ENCODE data around the gene TNFRSF12A.

Gene TNFRSF12A

DNA sequence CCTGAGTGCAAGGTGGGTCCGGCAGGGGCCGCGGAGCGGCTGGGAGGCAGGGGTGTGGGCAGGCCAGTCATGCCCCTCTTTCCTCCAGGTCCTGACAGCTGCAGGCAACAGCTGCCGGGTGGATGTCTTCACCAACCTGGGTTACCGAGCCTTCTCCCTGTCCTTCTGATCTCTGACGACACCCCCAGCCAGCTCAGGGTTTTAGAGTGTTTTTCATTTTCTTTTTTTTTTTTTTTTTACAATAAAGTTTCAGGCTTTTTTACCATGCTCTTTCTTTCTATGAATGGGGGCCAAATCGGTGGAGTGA is 7.3 kb downstream of the TNFRSF12A start:
- DNase-seq: no peak

DNA sequence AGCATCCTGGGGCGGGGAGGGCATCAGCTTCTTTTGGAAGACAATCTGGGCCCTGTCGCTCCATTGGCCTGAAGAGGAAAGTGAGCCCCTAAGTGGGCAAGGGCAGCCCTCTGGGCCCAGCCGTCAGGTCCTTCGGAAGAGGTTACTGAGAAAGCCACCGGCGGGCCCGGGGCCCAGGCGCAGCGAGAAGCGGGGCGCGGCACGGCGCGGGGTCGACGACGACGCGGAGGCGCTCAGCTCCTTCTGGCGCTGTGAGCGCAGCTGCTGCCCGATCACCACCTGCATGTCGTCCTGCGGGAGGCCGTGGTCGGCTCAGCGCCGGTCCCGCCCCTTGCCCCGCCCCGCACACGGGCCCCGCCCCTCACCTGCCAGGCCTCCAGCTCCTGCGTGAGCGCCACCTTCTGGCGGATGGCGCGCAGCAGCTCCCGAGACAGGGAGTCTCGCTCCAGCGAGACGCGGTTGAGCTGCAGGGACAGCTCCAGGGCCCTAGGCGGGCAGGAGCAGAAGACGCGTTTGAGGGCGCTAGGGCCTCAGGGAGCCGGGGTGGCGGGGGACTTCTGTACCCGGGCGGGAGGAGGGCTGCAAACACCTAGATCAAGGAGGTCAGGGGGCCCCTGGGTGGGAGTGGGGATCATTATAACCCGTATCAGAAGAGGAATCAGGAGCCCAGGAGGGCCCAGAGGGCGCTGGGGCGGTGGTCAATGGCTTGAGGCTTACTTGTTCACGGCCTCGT is 8.0 kb downstream of the TNFRSF12A start:
- peak; percentile 96 for DNase-seq

DNA sequence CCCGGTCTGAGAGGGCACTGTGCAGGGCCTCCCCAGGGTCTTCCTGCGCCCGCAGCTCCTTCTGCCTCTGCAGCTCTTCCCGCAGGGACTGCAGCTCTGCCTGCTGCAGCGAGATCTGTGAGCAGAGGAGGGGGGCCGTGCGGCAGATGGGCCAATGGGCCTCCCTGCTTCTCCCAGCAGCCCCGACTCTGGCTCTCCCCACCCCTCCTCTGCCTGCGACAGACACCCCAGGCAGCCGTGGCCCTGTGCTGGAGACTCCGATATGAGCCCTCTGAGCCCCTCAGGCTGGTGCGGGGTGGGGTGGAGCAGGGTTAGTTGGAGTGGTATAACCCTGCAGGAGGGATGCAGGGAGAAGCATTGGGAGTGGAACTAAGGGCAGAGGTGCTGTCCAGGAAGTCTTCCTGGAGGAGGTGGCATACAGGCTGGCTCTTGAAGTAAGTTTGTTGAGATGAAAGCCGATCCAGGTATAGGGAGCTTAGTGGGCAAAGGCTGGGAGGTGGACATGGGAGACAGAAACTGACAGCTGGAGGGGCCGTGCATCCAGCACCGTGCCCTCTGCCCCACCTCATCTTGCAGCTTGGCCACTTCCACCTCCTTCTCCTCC is 8.7 kb downstream of the TNFRSF12A start:
- no peak for DNase-seq

DNA sequence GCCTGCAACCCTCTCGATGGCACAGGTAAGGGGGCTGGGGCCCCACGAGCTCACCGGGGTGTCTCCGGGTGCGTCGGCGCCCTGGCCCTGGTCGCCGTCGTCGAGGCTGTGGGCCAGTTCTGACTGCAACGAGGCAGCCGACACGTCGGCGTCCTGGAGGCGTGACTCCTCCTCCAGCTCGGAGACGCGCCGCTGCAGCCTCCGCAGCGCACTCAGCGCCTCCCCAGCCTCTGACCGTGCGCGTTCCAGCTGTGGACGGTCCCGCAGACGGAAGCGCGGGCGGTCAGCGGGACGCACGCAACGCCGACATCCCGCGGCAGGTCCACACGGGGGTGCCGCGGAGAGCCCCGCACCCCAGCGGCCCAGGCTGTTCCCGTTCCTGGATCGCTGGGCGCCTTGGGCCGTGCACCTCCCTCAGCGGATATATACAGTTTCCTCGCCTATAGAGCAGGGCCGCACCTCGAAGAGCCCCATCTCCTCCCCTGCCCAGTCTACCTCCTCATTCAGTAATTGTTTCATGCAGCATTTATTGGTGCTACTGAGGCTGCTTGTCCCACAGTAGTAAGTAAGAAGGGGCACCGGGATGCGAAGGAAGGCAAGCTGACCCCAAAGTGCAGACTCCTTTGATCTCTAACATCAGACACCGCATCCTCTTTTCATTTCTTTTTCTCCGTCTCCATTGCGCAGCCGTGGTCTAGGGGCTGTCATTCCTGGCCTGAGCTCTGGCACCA is 9.5 kb downstream of the TNFRSF12A start:
- DNase-seq: peak; percentile 80

DNA sequence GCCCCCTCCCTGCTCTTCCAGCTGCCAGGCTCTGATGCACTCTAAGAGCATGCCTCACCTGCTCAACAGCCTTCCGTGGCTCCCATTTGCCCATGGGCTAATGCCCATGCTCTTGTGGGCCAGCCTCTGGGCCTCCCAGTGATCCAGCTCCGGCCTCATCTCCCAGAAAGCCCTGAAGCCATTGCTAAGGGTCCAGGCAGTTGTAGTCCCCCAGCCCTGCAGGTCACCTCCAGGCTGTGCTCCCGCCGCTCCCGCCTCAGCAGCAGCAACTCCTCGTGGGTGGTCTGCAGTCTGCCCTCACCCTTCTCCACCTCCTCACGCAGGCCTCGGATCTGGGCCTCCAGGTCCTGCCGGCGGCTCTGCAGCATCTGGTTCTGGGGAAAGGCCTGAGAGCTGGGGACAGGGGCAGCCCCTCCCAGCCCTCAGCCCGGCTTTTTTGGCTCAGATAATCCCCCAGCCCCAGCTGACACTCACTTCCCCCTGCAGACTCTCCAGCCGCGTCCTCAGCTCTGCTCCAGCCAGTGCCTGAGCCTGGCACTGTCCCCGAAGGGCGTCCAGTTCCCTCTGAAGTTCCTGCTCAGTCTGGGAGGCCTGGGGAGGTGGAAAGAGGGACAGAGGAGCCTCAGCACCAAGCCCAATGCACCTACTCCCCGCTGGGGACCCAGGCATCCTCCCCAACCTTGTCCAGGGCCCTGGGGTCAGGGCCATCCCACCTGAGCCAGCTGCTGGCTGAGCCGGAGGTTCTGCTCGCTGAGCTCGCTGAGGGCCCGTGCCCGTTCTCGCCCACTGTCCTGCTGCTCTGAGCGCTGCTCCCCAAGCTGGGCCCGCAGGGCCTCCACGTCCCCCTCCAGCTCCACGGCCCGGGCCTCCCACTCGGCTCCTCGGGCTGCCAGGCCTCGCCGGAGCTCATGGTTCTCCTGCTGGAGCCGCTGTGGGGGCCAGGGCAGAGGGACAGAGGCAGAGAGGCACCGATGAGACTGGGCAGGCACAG is 10.3 kb downstream of the TNFRSF12A start:
- DNase-seq: no peak

DNA sequence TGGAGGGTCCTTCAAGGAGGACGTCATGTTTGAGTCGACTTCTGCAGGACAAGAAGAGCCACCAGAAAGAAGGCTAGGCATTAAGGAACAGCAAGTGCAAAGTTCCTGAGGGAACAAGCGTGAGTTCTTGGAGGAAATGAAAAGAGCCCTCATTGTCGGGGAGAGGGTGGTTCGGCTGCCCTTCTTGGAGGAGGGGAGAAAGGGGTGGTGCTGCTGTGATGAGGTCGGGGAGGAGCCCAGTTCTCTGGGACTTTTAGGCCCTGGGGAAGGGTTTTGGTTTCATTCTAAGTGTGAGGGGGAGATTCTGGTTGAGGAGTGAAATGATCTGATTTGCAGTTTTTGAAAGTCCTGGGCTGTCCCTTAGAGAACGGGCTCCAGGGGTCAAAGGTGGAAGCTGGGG is 12.5 kb downstream of the TNFRSF12A start:
- DNase-seq: no peak

DNA sequence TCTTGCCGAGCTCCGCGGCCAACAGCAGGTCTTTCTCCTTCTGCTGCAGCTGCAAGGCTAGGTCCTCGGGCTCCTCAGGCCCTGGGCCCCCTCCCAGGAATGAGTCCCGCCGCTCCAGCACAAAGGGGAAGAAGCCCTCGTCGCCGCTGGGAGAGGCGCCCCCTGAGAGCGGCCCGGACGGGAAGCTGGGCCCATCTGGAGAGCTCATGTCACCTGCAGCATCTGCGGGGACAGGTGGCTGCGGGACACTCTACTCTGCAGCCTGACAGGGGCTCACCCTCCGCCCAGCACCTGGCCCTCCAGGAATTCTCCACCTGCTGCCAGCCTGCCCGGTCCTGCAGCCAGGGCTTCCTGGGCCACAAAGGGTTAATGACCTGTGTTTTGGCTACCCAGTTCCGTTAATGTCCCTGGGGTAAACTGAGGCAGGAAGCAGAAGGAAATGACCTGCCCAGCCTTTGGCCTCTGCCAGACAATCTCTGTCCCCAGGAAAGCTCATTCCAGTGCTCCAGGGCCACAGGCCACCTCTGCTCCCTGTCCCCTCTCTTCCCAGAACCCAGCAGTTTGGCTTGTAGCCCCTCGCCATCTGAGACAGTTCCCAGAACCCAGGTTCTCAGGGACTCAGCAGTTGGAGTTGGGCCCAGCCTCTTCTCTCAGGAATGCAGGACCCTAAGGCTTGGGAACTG is 15.3 kb downstream of the TNFRSF12A start:
- DNase-seq: no peak

DNA sequence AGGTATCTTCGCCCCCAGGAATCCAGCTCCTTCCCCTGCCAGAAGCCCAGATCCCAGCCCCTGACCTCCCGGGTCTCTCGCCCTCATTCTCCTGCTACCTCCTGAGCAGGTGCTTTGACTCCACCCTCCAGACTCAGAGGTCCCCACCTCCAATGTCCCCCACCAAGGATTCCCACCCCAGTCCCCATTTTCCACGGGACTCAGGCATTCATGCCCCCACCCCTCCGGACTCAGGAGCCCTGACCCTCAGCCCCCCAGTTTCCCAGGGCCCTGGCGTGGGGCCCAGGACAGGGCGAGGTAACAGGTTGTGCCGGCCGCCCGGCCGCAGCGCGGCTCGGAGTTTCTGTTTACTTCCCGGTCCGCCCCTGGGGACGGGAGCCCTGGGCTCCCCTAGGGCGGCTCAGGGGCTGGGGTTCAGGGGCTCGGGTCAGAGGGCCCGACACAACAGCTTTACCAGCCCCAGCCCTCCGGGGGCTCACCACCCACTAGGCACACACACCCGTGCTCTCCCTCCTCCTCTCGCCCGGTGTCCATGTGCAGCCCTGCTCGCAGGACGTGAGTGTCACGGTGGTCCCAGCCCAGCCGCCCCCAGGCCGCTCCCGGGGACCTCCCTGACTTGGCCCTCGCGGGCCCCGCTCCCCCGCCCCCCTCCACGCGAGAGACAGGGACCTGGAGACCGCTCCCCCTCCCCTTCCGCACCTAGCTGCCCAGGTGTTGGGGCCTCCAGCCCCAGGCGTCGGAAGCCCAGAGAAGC is 16.0 kb downstream of the TNFRSF12A start:
- no peak for DNase-seq

DNA sequence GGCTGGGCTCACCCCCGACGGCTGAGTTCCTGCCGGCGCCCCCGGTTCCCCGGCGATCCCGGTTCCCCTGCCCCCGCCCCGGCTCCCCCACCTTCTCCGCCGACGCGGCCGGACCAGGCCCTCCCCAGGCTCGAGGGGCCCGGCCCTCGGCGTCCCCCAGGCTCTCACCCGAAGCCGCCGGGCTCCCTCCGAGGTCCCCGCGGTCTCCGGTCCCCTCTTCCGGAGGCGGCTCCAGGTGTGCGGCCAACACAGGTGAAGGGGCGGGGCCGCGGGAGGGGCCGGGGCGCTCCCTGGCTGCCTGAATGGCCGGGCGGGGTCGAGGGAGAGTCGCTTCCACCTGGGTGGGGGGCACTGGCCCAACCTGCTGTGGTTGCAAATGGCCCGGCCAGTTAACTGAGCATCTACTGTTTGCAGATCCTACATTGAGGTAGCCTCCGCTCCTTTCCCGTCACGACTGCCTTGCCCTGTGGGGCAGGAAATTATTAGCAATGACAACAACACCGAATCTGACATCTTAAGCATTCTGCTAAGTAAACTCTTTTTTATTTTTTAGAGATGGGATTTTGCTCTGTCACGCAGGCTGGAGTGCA is 16.7 kb downstream of the TNFRSF12A start, which contains the start of gene BICDL2:
BICDL2 (minus strand) TSS at position 219 of the 590 bp plus-strand sequence. CDS start 1,448 bp downstream, outside the sequence.
- no peak for DNase-seq

DNA sequence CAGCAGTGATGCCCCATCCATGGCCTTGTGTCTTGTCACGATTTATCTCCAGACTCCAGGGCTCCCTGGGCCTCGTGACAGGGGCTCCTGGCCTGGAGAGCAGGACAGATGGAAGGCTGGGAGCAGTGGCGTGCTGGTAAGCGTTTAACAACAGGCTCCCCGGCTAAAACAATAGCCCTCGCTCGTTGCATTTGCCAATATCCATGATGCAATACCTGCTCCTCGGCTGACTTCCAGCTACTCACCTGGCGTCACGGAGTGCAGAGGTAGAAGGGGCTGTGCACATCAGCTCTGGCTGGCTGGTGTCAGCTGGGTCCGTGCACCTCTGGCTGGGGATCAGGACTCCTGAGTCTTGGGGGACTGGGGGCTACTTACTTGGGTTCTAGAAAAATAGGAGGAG is 18.1 kb downstream of the TNFRSF12A start:
- DNase-seq: no peak

DNA sequence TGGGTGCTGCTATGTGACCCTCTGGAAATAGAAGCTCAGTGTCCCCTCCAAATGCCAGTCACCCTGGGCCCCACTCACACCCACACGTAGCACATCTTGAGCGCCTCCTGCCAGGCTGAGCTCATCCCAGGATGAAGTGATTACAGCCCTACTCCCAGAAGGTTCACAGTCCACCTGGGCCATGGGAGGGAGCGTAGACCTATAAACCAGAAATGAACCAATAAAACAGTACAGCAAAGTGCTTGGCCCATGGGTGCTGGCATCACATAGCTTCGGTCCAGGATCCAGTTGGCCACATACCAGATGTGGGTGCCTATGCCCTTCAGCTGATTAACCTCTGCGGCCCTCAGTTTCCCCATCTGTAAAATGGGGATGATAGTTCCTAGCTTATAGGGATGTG is 18.7 kb downstream of the TNFRSF12A start:
- DNase-seq: no peak

DNA sequence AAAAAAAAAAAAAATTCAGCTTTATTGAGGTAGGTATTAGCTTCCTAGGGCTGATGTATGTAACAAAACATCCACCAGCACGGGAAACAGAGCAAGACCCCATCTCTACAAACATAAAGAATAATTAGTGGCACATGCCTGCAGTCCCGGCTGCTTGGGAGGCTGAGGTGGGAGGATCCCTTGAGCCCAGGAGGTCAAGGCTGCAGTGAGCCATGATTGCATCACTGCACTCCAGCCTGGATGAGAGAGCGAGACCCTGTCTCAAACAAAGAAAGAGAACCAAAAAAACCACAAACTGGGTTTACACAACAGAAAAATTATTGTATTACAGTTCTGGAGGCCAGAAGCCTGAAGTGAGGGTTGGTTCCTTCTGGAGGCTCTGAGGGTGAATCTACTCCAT is 22.2 kb downstream of the TNFRSF12A start:
- DNase-seq: no peak

DNA sequence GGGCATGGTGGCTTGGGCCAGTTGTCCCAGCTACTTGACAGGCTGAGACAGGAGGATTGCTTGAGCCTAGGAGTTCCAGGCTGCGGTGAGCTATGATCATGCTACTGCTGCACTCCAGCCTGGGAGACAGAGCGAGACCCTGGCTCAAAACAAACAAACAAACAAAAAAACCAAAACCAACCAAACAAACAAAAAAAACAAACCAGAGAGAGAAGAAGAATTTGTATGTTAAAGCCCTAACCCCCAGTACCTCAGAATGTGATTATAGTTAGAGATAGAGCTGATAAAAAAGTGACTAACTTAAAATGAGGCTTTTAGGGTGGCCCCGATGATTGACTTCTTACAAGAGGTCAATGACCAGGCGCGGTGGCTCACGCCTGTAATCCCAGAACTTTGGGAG is 24.5 kb downstream of the TNFRSF12A start:
- no peak for DNase-seq

DNA sequence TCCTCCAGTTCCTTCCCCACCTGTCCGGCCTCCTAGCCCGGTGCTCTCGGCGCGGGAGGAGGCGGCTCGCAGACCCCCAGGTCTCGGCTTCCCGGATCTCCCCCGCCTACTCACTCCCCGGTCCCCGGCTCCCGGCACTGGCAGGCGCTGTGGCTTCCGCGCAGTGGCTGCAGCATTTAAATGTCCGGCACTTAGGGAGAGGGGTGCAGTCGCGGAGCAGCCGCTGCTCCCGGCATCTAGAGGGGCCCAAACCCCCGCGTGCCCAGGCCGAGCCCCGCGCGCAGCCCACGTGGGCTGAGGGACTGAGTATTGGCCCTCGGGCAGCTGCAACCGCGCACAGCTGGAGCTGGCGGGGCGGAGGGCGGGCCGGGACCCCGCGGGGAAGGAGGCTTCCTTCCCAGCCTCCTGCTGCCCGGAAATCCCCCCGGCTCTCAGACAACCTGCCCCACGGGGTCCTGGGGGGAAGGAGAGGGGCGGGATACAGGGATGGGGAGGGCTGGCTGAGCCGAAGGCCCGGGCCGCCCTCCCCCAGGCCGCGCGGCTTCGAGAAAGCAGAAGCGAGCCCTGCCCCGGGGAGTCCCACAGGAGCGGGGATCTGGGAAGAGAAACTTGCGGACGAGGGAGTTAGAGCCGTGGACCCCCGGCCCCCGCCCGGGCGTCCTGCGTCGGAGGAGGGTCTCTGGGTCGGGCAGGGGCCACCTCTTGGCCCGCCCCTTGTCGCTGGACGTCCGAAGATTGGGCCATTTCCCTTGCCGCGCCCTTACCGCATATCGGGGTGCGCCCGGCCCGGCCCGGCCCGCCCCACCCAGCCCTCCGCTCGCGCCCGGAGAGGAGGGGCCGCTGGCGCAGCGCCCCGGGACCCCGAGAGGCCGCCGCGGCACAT is 25.8 kb downstream of the TNFRSF12A start, which contains the start of gene MMP25:
MMP25 (plus strand) TSS at position 804 of the 883 bp plus-strand sequence. CDS start 357 bp downstream, outside the sequence.
- no peak for DNase-seq

DNA sequence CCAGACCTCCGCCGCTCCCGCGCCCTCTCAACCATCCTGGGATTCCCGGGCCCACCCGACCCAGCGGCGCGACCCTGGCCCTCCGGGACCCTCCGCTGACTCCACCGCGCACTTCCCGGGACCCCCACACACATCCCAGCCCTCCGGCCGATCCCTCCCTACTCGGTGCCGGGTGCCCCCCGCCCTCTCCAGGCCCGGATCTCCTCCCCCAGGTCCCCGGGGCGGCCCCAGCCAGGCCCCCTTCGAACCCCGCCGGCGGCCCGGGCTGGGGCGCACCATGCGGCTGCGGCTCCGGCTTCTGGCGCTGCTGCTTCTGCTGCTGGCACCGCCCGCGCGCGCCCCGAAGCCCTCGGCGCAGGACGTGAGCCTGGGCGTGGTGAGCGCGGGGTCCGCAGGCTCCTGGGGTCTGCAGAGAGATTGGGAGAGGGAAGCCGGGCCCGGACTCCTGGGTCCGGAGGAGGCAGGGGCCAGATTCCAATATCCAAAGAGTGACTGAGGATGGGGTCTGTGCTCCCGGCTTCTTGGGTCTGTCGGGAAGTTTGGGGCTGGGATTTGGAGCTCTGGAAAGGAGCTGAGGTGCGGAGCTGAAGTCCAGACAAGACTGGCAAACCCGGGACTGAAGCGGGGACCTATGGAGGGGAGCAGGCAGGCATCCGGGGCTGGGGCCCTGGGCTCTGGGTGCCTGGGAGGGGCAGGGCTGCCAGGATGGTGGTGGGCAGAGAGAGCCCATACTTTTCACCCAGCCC is 26.6 kb downstream of the TNFRSF12A start:
- no peak for DNase-seq

DNA sequence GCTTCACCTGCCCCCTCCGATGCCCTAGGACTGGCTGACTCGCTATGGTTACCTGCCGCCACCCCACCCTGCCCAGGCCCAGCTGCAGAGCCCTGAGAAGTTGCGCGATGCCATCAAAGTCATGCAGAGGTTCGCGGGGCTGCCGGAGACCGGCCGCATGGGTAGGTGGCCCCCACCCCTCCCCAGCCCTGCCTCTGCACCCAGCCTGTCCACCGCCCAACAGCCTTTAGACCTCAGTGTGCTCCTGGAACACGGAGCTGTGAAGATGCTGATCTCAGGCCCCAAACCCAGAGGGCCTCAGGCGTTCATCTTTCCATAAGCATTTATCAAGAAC is 27.2 kb downstream of the TNFRSF12A start:
- DNase-seq: no peak

DNA sequence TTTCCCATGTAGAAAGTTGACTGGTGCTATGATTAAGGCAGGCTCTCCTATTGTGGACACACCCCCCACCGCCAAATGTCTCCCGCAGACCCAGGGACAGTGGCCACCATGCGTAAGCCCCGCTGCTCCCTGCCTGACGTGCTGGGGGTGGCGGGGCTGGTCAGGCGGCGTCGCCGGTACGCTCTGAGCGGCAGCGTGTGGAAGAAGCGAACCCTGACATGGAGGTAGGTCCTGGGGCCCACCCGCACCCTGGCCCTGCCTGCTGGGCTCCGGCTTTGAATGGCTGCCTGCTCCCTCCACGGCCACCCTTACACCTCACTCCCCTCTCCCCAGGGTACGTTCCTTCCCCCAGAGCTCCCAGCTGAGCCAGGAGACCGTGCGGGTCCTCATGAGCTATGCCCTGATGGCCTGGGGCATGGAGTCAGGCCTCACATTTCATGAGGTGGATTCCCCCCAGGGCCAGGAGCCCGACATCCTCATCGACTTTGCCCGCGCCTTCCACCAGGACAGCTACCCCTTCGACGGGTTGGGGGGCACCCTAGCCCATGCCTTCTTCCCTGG is 29.8 kb downstream of the TNFRSF12A start:
- DNase-seq: no peak

DNA sequence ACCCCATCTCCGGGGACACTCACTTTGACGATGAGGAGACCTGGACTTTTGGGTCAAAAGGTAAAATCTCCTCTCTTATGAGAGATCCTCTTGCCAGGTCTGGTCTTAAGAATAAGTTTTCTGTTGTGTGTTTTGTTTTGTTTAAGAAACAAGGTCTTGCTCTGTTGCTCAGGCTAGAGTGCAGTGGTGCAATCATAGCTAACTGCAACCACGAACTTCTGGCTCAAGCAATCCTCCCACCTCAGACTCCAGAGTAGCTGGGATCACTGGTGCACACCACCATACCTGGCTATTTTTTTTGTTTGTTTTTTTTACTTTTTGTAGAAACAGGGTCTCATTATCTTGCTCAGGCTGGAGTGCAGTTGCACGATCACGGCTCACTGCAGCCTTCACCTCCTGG is 30.3 kb downstream of the TNFRSF12A start:
- no peak for DNase-seq

DNA sequence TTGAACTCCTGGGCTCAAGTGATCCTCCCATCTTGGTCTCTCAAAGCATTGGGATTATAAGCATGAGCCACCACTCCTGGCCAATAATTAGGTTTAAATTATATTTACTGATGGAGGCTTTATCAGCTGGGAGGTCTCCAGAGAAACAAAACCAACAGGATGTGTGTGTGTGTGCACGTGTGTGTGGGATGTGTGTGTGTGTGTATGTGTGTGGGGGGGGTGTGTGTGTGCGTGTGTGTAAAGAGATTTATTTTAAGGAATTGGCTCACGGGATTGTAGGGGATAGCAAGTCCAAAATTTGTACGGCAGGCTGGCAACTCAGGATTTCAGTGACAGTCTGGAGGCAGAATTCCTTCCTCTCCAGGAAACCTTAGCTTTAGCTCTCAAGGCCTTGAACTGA is 30.8 kb downstream of the TNFRSF12A start:
- no peak for DNase-seq
